ENCODE results near the gene CD300LD. TPM values are rescaled to one million over a fixed set of nuclear protein-coding genes. Genes with fewer than 3 reads are reported as not detected.
"Not testable (repeated sequence)": the region's sequence is repeated elsewhere in the genome, so short reads cannot be mapped to it uniquely, and the experiment has no call there.

Gene CD300LD
- polyA plus RNA-seq, 1 donor from 2014 or later = not detected

DNA sequence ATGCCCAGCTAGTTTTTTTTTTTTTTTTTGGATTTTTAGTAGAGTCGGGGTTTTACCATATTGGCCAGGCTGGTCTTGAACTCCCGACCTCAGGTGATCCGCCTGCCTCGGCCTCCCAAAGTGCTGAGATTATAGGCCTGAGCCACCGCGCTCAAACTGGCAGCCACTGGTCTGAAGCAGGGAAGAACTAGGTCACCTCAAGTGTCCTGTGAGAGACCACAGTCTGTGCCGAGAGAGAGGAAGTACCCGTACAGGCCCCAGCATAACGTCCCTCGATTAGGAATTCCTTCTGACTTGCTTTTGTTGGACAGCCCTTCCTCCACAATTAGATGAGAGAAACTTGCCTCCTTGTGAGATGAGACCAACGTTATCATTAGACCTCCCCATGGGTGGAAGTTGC, 45.2 kb upstream of the CD300LD start:
- TF ChIP-seq EP300 (conservative IDR thresholded peaks at IDR 0.05; ENCODE audit: poor library complexity, severe bottlenecking) = no peak
- TF ChIP-seq, protein P1, sequence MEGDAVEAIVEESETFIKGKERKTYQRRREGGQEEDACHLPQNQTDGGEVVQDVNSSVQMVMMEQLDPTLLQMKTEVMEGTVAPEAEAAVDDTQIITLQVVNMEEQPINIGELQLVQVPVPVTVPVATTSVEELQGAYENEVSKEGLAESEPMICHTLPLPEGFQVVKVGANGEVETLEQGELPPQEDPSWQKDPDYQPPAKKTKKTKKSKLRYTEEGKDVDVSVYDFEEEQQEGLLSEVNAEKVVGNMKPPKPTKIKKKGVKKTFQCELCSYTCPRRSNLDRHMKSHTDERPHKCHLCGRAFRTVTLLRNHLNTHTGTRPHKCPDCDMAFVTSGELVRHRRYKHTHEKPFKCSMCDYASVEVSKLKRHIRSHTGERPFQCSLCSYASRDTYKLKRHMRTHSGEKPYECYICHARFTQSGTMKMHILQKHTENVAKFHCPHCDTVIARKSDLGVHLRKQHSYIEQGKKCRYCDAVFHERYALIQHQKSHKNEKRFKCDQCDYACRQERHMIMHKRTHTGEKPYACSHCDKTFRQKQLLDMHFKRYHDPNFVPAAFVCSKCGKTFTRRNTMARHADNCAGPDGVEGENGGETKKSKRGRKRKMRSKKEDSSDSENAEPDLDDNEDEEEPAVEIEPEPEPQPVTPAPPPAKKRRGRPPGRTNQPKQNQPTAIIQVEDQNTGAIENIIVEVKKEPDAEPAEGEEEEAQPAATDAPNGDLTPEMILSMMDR (IDR thresholded peaks at IDR 0.05; ENCODE audit: poor library complexity, severe bottlenecking) = no peak
- no peak for TF ChIP-seq EZH2 (IDR thresholded peaks at IDR 0.05; ENCODE audit: borderline replicate concordance, insufficient read depth, low read length, poor library complexity, severe bottlenecking)
- TF ChIP-seq RAD21 (conservative IDR thresholded peaks at IDR 0.05) = no peak
- TF ChIP-seq POLR2AphosphoS5 (IDR thresholded peaks at IDR 0.05) = no peak
- TF ChIP-seq TAF1 (IDR thresholded peaks at IDR 0.05; ENCODE audit: low read depth) = no peak
- TF ChIP-seq, protein P2, sequence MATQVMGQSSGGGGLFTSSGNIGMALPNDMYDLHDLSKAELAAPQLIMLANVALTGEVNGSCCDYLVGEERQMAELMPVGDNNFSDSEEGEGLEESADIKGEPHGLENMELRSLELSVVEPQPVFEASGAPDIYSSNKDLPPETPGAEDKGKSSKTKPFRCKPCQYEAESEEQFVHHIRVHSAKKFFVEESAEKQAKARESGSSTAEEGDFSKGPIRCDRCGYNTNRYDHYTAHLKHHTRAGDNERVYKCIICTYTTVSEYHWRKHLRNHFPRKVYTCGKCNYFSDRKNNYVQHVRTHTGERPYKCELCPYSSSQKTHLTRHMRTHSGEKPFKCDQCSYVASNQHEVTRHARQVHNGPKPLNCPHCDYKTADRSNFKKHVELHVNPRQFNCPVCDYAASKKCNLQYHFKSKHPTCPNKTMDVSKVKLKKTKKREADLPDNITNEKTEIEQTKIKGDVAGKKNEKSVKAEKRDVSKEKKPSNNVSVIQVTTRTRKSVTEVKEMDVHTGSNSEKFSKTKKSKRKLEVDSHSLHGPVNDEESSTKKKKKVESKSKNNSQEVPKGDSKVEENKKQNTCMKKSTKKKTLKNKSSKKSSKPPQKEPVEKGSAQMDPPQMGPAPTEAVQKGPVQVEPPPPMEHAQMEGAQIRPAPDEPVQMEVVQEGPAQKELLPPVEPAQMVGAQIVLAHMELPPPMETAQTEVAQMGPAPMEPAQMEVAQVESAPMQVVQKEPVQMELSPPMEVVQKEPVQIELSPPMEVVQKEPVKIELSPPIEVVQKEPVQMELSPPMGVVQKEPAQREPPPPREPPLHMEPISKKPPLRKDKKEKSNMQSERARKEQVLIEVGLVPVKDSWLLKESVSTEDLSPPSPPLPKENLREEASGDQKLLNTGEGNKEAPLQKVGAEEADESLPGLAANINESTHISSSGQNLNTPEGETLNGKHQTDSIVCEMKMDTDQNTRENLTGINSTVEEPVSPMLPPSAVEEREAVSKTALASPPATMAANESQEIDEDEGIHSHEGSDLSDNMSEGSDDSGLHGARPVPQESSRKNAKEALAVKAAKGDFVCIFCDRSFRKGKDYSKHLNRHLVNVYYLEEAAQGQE (IDR thresholded peaks at IDR 0.05; ENCODE audit: borderline replicate concordance) = no peak
- no peak for TF ChIP-seq SMC3 (conservative IDR thresholded peaks at IDR 0.05; ENCODE audit: poor library complexity)
- no peak for TF ChIP-seq MXI1 (conservative IDR thresholded peaks at IDR 0.05; ENCODE audit: poor library complexity, severe bottlenecking)
- Histone ChIP-seq H3K27ac (ENCODE audit: low read length) (no peak overlapping the region), H3K27me3 (ENCODE audit: insufficient read depth, low read depth, low read length) (no peaks in the 10 kb centered on the region), H3K4me3 (ENCODE audit: low read length) (no peak overlapping the region), H3K9me2 (ENCODE audit: insufficient read depth, low read length) (no peaks in the 10 kb centered on the region), H3K4me2 (ENCODE audit: low read length) (no peak overlapping the region), H3K9me3 (ENCODE audit: low read length) (no peaks in the 10 kb centered on the region), H3K9ac (ENCODE audit: low read length) (no peak overlapping the region), H3F3A (ENCODE audit: insufficient read depth, low read length, poor library complexity, severe bottlenecking) (no peaks in the 10 kb centered on the region), H3K79me2 (replicated peaks; ENCODE audit: insufficient read depth, low read length) (no peaks in the 10 kb centered on the region), H4K20me1 (ENCODE audit: insufficient read depth) (no peaks in the 10 kb centered on the region), H3K36me3 (ENCODE audit: insufficient read depth, low read length) (no peaks in the 10 kb centered on the region), H2AFZ (ENCODE audit: low read depth, low read length) (no peak overlapping the region)

DNA sequence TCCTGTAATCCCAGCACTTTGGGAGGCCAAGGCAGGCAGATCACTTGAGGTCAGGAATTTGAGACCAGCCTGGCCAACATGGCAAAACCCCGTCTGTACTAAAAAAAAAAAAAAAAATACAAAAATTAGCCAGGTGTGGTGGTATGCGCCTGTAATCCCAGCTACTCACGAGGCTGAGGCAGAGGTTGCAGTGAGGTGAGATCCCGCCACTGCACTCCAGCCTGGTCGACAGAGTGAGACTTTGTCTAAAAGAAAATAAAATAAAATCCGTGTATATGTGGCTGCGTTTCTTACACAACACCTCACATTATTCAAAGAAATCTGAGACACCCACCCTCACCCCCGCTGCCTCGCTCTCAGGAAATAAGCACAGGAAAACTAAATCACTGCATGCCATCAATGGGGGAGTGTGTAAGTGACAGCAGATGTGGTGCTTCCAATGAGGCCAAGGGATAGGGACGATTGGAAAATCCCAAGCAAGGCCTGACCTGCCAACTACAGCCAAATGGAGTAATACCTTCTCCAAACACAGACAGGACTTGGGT, 44.5 kb upstream of the CD300LD start:
- H3K27ac ChIP-seq (ENCODE audit: low read length); H3K4me3 ChIP-seq (ENCODE audit: low read length); H3K9me3 ChIP-seq (ENCODE audit: low read length); H3K9ac ChIP-seq (ENCODE audit: low read length); H3K9me2 ChIP-seq (ENCODE audit: insufficient read depth, low read length); H4K20me1 ChIP-seq (ENCODE audit: insufficient read depth); H3K79me2 ChIP-seq (replicated peaks; ENCODE audit: insufficient read depth, low read length); H2AFZ ChIP-seq (ENCODE audit: low read depth, low read length); H3K36me3 ChIP-seq (ENCODE audit: insufficient read depth, low read length); H3K27me3 ChIP-seq (ENCODE audit: insufficient read depth, low read depth, low read length); H3F3A ChIP-seq (ENCODE audit: insufficient read depth, low read length, poor library complexity, severe bottlenecking); H3K4me2 ChIP-seq (ENCODE audit: low read length): not testable (repeated sequence)

DNA sequence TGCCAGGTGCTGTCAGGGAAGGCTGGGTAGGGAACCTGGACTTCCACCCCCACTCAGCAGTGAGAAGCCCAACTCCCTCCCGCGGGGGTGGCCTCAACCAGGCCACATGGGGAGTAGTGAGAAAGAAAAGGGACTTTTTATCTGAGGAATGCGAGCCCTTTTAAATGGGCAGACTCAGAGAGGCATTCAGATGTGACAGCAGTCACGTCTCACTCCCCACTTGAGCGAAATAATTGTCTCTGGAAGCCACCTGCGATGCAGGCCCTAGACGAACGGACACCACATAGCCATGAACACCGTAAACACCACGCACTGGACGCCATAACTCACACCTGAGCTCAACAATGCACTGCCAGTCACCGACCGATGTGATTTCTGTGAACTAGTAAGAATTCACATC, 43.3 kb upstream of the CD300LD start:
- Histone ChIP-seq H3F3A (ENCODE audit: insufficient read depth, low read length, poor library complexity, severe bottlenecking) (no peaks in the 10 kb centered on the region), H3K36me3 (ENCODE audit: insufficient read depth, low read length) (no peaks in the 10 kb centered on the region), H3K9ac (ENCODE audit: low read length) (no peak overlapping the region), H3K4me2 (ENCODE audit: low read length) (no peak overlapping the region), H3K27me3 (ENCODE audit: insufficient read depth, low read depth, low read length) (no peaks in the 10 kb centered on the region), H3K4me3 (ENCODE audit: low read length) (no peak overlapping the region), H3K27ac (ENCODE audit: low read length) (no peak overlapping the region), H4K20me1 (ENCODE audit: insufficient read depth) (no peaks in the 10 kb centered on the region), H2AFZ (ENCODE audit: low read depth, low read length) (no peak overlapping the region), H3K9me2 (ENCODE audit: insufficient read depth, low read length) (no peaks in the 10 kb centered on the region), H3K79me2 (replicated peaks; ENCODE audit: insufficient read depth, low read length) (no peaks in the 10 kb centered on the region), H3K9me3 (ENCODE audit: low read length) (no peaks in the 10 kb centered on the region)
- TF ChIP-seq, protein P2 (IDR thresholded peaks at IDR 0.05; ENCODE audit: borderline replicate concordance) = no peak
- TF ChIP-seq RAD21 (conservative IDR thresholded peaks at IDR 0.05) (no peak), MXI1 (conservative IDR thresholded peaks at IDR 0.05; ENCODE audit: poor library complexity, severe bottlenecking) (no peak), SMC3 (conservative IDR thresholded peaks at IDR 0.05; ENCODE audit: poor library complexity) (no peak), EZH2 (IDR thresholded peaks at IDR 0.05; ENCODE audit: borderline replicate concordance, insufficient read depth, low read length, poor library complexity, severe bottlenecking) (no peak), EP300 (conservative IDR thresholded peaks at IDR 0.05; ENCODE audit: poor library complexity, severe bottlenecking) (no peak), POLR2AphosphoS5 (IDR thresholded peaks at IDR 0.05) (no peak), TAF1 (IDR thresholded peaks at IDR 0.05; ENCODE audit: low read depth) (no peak)
- TF ChIP-seq, protein P1 (IDR thresholded peaks at IDR 0.05; ENCODE audit: poor library complexity, severe bottlenecking) = no peak
